ENCODE results near the gene TTC7B.

Gene TTC7B

DNA sequence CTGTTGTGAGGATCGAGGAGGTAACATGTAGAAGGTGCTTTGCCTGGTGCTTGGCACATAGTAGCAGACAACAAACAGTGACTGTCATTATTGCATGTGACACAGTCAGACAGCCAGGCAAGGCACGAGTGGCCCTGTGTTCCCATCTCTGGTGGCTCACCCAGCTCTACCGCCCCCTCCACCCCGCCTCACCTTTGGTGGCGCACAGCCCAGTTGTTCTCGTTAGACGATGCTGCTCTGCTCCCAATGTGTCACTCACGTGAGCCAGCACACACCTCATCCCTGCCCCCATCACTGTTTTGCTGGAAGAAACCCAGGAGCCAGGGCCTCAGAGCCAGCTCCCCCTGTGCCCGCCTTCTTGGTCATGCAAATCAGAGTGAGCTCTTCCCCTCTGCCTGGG, 306.1 kb downstream of the TTC7B start:
- no peak for DNase-seq (ENCODE audit: low read depth)

DNA sequence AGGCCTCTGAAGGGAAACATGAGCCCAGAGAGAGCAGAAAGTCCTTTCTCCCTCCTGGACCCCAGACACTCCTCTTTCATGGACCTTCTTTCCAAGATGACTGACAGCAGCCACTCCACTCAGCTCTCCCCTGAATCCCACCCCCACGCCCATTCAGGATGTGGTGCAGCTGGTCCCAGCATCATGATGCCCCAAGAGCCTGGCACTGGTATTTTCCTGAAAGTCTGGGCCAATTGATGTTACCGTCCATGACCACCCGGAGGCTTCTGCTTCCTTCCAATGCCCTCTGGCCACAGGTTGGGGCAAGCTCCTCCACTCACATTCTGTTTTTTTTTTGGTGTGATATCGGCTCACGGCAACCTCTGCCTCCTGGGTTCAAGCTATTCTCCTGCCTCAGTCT, 306.8 kb downstream of the TTC7B start:
- DNase-seq (ENCODE audit: low read depth), result no peak

DNA sequence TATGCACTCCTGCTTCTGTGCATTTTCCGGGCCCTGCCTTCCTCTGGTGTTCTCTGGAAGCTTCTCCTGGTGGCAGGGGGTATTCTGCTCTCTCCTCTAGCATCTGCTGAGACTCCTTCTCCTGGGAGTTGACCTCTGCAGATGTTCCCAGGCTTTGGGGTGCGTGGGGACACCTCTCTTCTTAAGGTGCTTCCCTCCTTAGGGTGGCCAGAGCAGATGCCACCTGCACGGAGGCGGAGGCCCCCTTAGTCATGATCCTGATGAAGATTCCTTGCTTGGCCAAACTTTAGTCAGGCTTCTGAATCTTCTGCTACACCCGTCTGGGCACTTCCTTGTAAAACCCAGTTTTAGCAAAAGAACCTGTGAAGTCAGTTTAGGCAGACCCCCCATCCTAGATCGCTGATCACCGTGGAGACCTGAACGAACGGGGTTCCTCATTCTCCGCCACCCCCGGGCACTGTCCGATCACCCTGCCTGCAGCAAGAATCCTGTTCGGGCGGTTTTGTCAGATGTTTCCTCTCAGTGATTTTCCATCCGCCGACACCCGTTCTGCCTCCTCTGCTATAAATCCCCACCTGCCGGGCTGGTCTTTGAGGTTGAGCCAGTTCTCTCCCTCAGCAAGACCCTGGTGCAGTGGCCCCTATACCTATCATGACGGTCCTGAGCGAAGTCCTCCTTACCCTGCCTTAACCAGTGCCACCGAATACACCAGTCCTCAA, 307.5 kb downstream of the TTC7B start:
- DNase-seq (ENCODE audit: low read depth), result no peak

DNA sequence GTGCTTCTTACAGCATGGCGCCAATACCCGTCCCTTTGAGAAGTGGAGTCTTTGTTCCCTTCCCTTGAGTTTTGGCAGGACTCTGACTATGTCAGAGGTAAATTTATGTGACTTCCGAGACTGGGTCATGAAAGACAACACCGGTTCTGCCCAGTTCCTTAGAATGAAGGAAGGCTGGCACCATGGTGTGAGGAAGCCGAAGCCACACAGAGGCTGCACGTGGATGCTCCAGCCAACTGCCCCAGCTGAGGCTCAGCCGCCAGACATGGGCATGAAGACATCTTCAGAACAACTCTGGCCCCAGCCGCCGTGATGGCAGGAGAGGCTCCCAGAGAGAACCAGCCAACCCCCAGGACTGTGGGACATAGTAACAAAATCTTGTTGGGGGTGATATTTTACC, 308.2 kb downstream of the TTC7B start:
- DNase-seq (ENCODE audit: low read depth), result no peak

DNA sequence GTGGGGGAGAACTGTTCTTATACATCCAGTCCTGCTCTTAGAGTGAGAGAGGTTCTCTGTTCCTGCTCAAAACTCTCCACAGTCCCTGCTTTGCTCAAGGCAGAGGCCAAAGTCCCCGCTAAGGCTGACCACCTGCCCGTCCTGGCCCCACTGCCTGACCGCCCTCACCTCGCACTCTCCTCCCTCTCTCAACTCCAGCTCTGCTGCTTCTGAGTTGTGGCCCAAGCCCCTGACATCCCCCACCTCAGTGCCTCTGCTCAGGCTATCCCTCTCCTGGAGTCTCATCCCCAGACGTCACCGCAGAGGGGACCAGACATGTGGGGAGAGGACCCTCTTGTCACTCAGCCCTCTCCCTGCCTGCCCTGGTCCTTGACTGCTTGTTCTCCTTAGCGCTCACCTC, 308.8 kb downstream of the TTC7B start:
- DNase-seq (ENCODE audit: low read depth), result no peak

DNA sequence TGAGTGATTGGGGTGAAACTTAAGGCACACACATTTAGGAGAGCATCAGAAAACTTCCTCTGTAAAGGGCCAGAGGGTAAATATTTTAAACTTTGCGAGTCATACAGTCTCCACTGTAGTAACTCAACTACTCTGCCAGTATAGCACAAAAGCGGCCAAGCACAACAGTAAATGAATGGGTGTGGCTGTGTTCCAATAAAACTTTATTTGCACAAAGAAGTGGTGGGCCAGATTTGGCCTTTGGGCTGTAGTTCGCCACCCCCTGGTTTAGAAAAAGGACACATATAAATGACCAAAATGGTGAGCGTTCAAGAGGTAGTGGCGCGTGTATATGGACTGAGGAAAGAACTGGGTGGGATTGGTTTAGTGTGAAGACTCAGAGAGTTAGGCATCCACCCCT, 309.5 kb downstream of the TTC7B start:
- no peak for DNase-seq (ENCODE audit: low read depth)

DNA sequence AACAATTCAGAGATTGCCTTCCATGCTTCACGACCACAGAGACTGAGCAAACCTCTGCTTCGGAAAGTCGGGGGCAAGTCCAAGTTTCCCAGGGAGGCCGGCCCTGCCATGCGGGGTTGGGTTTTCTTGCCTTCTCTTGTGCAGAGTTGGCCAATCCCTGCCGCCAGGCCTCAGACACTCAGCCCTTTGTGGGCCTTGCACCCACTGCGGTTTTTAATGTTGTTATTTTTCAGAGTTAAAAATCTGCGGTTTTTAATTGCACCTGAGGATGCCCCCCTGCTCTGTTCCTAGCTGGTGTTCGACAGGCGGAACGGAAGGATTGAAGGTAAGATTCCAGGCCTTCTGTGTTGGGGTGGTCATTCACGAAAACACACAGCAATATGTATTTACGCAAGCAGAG, 310.7 kb downstream of the TTC7B start:
- DNase-seq (ENCODE audit: low read depth), result no peak

DNA sequence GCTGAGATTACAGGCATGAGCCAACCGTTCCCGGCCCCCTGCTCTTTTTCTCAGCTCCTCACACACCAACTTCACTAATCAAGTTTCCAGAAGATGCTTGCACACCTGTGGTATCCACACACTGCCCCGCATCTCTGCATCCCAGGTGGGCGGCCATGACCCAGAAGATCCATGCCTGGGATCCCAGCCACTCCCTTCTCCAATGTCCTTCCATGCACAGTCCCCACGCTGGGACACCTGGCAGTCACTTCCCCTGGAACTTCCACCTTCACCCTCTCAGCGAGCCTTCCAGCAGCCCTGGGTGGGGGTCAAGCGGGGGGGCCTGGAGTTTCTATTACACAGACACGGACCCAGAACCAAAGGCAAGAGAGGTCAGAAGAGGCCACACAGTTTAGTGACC, 311.6 kb downstream of the TTC7B start:
- no peak for DNase-seq (ENCODE audit: low read depth)

DNA sequence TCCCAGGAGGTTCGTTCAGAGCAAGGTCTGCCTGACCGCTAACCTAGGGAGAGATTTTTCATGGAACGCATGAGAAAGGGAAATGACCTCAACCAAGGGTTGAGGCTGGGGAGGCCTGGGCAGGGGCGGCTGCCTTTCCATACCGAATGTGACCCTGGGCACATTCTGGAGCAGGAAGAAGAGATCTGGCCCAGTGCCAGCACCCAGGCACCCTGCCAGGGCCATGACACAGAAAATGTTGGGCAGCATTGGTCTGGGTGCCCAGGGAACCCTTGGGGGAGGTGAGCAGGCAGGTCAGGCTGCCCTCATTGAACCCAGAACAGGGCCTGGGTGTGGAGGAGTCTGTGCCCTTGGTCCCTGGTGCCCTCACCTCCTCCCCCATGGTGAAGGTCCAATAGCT, 312.6 kb downstream of the TTC7B start:
- no peak for DNase-seq (ENCODE audit: low read depth)

DNA sequence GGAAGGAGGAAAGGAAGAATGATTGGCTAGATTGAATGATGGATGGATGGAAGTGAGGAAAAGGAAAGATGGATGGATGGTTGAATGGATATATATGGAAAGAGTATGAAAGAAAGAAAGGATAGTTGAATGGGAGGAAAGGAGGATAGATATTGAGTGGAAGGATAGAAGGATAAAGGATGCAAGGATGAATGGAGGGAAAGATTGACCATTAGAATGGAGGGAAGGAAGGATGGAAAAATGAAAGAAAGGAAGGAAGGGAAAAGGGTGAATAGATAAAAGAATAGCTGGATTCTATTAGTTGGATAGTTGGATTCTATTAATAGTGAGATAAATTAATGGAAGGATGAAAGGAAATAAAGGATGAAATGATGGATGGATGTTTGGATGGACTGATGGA, 313.5 kb downstream of the TTC7B start:
- DNase-seq (ENCODE audit: low read depth), result no peak

DNA sequence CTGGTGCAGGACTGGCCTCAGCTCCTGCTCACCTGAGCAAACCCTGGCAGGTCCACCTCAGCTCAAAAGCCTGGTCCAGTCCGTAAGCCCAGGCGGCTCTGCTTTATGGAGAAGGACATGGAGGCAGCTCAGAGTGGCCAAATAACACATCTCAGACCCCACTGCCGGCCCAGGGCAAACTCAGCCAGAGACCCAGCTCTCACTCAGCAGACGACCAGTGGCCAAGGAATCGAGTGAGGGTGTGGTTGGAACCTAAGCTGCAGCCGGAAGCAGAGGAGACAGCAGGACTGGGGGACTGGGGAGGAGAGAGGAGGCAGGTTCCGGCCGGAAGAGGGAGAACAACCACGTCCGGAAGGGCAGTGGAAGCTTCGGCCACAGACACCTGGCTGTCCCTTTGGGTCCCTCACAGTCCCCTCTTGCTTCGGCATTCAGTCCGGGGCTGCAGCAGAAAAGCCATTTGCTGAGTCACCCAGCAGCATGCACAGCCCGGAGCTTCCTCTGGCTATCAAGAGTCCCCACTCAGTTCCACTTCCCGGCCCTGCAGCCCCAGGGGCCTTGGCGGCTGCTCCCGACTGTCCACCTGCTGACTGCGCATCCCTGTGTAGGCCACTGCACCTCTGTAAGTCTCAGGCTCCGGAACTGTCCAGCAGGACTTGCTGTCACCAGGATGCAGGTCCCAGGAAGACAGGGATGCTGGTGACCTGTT, 315.4 kb downstream of the TTC7B start:
- no peak for DNase-seq (ENCODE audit: low read depth)

DNA sequence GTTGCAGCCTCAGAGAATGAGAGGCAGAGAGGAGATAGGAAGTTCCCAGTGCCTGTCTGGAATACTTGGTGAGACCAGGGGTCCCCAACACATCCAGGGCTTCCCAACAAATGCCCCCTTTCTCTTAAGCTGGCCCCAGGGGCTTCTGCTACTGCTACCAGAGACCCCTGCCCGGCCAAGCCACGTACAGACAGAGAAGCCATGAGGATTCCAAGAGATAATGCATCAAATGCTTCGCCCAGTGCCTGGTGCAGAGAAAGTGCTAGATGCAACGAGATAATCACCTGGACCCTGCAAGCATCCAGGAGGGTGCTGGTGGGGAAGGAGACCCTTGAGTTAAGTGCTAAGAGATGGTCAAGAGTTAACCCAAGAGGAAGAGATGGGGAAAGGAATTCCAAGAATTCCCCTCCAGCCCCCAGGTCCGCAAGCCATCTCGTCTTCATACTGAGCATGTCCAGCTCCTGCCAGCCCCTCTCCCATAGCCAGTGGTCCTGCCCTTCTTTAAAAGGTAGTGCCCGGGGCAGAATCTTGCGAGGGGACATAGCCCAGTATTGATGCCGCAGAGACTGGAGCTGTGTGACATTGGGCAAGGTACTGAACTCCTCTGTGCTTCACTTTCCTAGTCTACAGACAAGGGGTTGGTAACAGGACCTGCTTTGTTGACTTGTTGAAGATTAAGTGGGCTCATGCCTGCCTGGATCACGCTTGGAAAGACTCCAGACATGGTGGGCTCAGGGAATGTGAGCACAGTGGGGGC, 316.1 kb downstream of the TTC7B start:
- DNase-seq (ENCODE audit: low read depth), result no peak

DNA sequence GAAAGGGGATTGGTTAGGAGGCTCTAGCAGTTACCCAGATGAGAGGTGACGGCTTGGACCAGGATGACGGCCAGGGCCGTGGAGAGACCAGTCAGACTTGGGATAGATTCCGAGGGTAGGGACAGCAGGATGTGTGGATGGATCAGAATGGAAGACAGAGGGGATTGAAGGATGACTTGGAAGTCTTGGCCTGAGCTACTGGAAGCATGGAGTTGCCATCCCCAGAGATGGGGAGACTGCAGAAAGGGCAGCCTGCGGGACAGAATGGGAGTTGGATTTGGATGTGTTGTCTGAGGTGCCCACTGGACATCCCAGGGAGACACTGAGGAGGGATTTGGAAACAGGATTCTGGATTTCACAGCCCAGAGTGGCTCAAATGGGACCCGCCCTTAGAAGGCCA, 317.1 kb downstream of the TTC7B start:
- no peak for DNase-seq (ENCODE audit: low read depth)

DNA sequence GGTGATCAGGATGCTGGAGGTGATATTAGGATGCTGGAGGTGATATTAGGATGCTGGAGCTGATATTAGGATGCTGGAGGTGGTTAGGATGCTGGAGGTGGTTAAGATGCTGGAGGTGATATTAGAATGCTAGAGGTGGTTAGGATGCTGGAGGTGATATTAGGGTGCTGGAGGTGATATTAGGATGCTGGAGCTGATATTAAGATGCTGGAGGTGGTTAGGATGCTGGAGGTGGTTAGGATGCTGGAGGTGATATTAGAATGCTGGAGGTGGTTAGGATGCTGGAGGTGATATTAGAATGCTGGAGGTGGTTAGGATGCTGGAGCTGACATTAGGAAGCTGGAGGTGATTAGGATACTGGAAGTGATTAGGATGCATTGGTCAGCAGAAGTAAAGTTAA, 318.0 kb downstream of the TTC7B start:
- DNase-seq (ENCODE audit: low read depth), result no peak

DNA sequence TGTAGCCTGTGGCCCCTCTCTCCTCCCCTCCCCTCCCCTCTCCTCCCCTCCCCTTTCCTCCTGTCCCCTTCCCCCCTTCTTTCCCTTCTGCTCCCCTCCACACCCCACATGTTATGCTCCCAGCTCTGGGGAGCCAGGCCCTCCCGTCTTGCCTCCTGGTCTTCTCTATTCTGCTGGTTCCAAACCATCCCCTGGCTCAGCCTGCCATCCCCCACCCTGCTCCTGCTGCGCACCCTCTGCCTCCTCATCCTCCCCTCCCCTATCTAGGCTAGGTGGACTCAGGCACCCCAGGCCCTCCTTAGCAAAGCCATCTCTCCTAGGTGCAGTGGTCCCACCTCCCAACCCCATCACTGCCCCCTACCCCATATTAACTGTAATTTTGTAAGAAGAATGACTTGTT, 319.9 kb downstream of the TTC7B start:
- DNase-seq (ENCODE audit: low read depth), result no peak

DNA sequence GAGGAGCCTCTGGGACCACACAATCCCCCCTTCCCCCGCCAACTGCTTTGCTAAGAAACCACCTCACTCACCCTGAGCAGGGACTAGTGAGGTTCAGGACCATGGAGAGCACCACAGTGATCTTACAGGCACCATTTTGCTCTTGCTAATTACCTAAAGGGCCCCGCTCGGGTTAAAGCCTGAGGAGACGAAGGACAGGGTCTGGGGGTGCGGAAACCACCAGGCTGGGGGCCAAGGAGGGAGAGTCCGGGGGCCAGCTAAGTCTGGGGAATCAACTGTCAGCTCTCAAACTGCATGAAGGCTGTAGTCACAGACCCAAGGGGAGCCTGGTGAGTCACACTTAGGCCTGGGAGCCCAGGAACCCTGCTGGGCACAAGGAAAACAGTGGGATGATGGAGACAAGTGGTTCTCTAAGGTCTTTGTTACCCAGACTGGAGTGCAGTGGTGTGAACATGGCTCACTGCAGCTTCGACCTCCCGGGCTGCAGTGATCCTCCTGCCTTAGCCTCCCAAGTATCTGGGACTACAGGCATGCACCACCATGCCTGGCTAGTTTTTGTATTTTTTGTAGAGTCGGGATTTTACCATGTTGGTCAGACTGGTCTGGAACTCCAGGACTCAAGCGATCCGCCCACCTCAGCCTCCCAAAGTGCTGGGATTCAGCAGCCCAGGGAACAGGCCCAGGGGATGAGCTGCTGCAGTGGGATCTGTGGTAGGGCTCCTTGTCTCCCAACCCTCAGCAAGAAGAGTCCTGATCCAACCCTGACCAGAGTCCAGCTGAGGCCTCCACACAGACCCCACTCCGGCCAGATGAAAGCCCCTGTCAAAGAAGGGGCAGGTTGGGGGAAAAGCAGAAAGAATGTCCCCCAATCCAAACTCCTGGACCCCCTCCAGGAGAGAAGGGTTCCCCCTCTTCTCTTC, 320.6 kb downstream of the TTC7B start:
- DNase-seq (ENCODE audit: low read depth), result no peak

DNA sequence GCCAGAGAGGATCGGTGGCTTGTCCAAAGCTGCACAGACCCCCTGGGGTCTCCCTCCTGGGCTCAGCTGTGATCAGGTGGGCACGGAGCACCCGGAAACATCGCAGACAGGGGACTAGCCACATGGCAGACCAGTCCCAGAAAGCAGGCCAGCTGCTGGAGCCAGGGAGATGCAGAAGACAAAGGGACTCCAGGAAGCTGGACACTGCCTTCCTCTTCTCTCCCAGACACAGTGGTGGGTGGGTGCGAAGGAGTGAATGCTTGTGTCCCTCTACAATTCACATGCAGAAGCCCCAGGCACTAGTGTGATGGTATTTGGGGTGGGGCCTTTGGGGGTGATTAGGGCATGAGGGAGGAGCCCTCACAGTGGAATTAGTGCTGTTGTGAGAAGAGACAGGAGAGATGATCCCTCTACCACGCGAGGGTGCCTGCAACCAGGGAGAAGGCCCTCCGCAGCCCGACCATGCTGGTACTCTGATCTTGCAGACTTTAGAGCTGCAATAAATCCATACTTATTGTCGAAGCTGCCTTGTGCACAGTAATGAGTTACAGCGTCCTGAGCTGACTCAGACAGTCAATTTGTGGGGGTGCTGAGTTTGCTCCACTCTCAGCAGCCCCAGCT, 324.2 kb downstream of the TTC7B start:
- DNase-seq (ENCODE audit: low read depth), result no peak

DNA sequence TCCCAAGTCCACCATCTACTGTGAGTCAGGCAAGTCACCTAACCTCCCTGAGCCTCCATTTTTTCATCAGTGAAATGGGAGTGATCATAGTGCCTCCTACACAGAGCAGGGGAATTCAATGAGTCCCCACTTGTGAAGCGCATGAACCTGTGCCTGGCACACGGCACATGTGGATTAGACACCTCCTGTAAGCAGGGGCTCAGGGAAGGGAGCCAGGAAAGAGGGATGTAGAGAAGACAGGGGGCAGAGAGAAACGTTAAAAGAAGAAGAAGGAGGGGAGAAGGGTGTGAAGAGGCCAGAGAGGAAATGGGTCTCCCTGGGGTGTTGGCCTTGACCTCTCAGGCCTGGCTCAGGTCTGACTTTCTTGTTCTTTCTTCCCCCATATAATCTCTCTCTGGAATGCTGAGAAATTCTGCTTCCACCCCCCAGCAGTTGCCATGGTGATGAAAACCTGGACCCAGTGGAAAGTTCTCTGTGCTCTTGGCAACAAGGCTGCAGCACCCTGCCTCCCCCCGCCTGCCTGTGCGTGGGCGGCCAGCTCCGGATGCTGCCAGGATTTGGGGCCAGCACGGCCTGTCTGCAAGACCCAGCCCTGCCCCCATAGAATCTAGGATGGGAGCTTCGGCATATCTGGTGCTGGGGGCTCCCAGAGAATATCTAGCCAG, 324.9 kb downstream of the TTC7B start:
- DNase-seq (ENCODE audit: low read depth), result no peak

DNA sequence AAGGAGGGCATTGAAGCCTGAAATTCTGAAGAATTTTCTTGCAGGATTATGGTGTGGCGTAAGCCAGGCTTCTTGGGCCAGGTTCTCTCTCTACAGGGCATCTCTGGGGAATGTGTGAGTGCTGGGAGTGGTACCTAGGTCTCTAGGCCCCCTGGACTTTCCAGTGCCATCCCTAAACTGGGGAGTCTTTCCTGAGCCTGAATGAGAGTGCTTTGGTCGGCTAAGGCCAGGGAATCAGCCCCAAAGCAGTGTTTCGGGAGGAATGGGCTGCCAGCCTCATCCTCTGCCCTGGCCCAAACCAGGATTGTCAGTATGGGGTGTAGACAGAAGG, 325.5 kb downstream of the TTC7B start:
- no peak for DNase-seq (ENCODE audit: low read depth)

DNA sequence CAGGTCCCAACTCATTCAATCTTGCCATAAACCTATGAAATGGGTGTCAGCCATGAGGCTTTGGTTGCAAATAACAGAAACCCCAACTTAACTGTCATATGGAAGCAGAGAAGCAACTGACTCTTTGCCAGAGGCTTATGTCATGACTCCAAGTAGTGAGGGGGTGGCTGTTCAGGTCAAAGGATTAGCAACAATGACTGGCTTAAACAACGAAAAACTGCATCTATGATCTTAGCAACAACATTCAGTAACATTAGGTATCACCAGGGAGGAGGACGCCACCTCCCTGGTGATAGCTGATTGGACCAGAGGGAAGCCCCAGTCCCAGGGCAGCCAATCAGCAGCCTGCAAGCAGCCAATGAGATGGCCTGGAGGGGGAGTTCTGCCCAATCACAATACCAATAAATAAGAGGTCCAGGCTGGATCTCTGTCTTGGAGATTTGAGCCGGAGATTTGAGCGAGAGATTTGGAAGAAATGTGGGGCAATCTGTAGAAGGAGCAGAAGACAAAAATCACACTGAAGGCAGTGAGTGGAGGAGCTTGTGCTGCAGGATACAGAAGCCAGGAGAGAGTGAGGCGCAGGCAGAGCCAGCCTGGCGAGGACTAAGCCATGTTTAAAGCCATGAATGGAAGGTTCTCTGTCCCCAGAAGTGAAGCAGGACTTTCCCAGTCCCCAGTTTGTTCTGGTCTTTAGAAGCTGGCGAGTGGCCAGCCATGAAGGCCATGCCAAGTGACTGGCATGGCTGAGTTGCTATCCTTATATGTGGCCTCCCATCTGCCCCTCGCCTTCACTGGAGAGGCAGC, 326.1 kb downstream of the TTC7B start:
- no peak for DNase-seq (ENCODE audit: low read depth)

Measured in stimulated activated CD8-positive, alpha-beta memory T cell treated with anti-CD3 and anti-CD28 coated beads, Interleukin-7, amount 100 ng/mL, for 24 hours (primary cell).